OCI-LY1 (cell line): ENCODE data around the gene FAM9C.

ENCODE experiments used
- H2AFZ ChIP-seq: fragments of 200-600 bp; sonication (generic), shearing (Covaris generic); 2 replicates; pipeline ENCODE4 v1.6.0; 2014; ENCODE audit warnings: antibody characterized with exemption, mild to moderate bottlenecking, low read length
- H3F3A ChIP-seq: fragments of 200-600 bp; sonication (generic), shearing (Covaris generic); 2 replicates; pipeline ENCODE4 v1.6.0; 2014; ENCODE audit warnings: mild to moderate bottlenecking, antibody characterized with exemption, low read length, moderate library complexity; ENCODE audit not compliant: insufficient read depth
- H3K27ac ChIP-seq: fragments of 200-600 bp; sonication (generic); 2 replicates; pipeline ENCODE4 v1.5.1; 2014; ENCODE audit warnings: low read length, mixed run types, mild to moderate bottlenecking, low read depth; ENCODE audit not compliant: poor library complexity, severe bottlenecking
- H3K27me3 ChIP-seq: fragments of 200-600 bp; sonication (generic); 2 replicates; pipeline ENCODE4 v1.6.0; 2014; ENCODE audit warnings: antibody characterized with exemption, mild to moderate bottlenecking, low read length, moderate library complexity; ENCODE audit not compliant: insufficient read depth
- H3K36me3 ChIP-seq: fragments of 200-600 bp; sonication (generic); 2 replicates; pipeline ENCODE4 v1.6.1; 2014; ENCODE audit warnings: mild to moderate bottlenecking, antibody characterized with exemption, low read length, moderate library complexity, mixed read lengths; ENCODE audit not compliant: insufficient read depth
- H3K4me1 ChIP-seq: fragments of 200-600 bp; sonication (generic); 2 replicates; pipeline ENCODE4 v1.5.1; 2014; ENCODE audit warnings: mild to moderate bottlenecking, low read length, moderate library complexity; ENCODE audit not compliant: insufficient read depth, severe bottlenecking
- H3K4me2 ChIP-seq: fragments of 200-600 bp; sonication (generic), shearing (Covaris generic); 2 replicates; pipeline ENCODE4 v1.6.1; 2014; ENCODE audit warnings: low read length
- H3K4me3 ChIP-seq: fragments of 200-600 bp; sonication (generic); 2 replicates; pipeline ENCODE4 v1.5.1; 2014; ENCODE audit warnings: low read length, low read depth, mild to moderate bottlenecking, mixed read lengths; ENCODE audit not compliant: poor library complexity, severe bottlenecking
- H3K79me2 ChIP-seq: fragments of 200-600 bp; shearing (Covaris generic); 2 replicates; pipeline ENCODE4 v1.6.1; 2016; ENCODE audit warnings: mixed run types, low read length, mixed read lengths; ENCODE audit not compliant: insufficient read depth
- H3K9ac ChIP-seq: fragments of 200-600 bp; sonication (generic), shearing (Covaris generic); 2 replicates; pipeline ENCODE4 v1.6.1; 2014; ENCODE audit warnings: mild to moderate bottlenecking, low read length, mixed read lengths
- H3K9me2 ChIP-seq: fragments of 200-600 bp; sonication (generic), shearing (Covaris generic); 2 replicates; pipeline ENCODE4 v1.6.1; 2014; ENCODE audit warnings: low read depth, mild to moderate bottlenecking, low read length, mixed read lengths
- H3K9me3 ChIP-seq: fragments of 200-600 bp; shearing (Covaris generic); 2 replicates; pipeline ENCODE4 v1.6.1; 2014; ENCODE audit warnings: low read length, mixed read lengths
- H4K20me1 ChIP-seq: fragments of 200-600 bp; sonication (generic), shearing (Covaris generic); 2 replicates; pipeline ENCODE4 v1.6.0; 2016; ENCODE audit warnings: mild to moderate bottlenecking, low read length; ENCODE audit not compliant: insufficient read depth
- EZH2 ChIP-seq: fragments of 200-600 bp; sonication (generic), shearing (Covaris generic); IDR thresholded peaks from 2 replicates; pipeline ENCODE4 v1.8.0; 2017; ENCODE audit warnings: borderline replicate concordance, mixed run types, mild to moderate bottlenecking, antibody characterized with exemption, low read length, moderate library complexity, mixed read lengths
- TF ChIP-seq, protein P1 (sequence below): fragments of 200-600 bp; sonication (generic), shearing (Covaris generic); IDR thresholded peaks from 2 replicates; pipeline ENCODE4 v1.5.1; 2017; ENCODE audit warnings: mild to moderate bottlenecking, antibody characterized with exemption, low read length, moderate library complexity, mixed read lengths

Gene FAM9C

GRCh38 chrX:13082206-13083065, 38.0 kb upstream of the FAM9C start:
- Histone ChIP-seq H3K9me3 (no peaks in the 10 kb centered on the region), H3K27me3 (no peaks in the 10 kb centered on the region), H3K27ac (peak overlapping the region; percentile 99), H3K79me2 (no peaks in the 10 kb centered on the region), H3F3A (no peaks in the 10 kb centered on the region), H3K4me1 (peaks cover 100% of the 10 kb centered on the region), H3K4me2 (peak overlapping the region; percentile 44), H3K4me3 (no peak overlapping the region), H3K36me3 (no peaks in the 10 kb centered on the region), H2AFZ (no peak overlapping the region), H3K9me2 (no peaks in the 10 kb centered on the region), H3K9ac (peak overlapping the region; percentile 56), H4K20me1 (no peaks in the 10 kb centered on the region)
- TF ChIP-seq EZH2 = no peak
- TF ChIP-seq, protein P1, sequence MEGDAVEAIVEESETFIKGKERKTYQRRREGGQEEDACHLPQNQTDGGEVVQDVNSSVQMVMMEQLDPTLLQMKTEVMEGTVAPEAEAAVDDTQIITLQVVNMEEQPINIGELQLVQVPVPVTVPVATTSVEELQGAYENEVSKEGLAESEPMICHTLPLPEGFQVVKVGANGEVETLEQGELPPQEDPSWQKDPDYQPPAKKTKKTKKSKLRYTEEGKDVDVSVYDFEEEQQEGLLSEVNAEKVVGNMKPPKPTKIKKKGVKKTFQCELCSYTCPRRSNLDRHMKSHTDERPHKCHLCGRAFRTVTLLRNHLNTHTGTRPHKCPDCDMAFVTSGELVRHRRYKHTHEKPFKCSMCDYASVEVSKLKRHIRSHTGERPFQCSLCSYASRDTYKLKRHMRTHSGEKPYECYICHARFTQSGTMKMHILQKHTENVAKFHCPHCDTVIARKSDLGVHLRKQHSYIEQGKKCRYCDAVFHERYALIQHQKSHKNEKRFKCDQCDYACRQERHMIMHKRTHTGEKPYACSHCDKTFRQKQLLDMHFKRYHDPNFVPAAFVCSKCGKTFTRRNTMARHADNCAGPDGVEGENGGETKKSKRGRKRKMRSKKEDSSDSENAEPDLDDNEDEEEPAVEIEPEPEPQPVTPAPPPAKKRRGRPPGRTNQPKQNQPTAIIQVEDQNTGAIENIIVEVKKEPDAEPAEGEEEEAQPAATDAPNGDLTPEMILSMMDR = no peak

GRCh38 chrX:13081395-13082205, 37.2 kb upstream of the FAM9C start:
- Histone ChIP-seq H3K9me3 (no peaks in the 10 kb centered on the region), H3K27ac (peak overlapping the region; percentile 99), H2AFZ (no peak overlapping the region), H3K9me2 (no peaks in the 10 kb centered on the region), H3K36me3 (no peaks in the 10 kb centered on the region), H4K20me1 (no peaks in the 10 kb centered on the region), H3F3A (no peaks in the 10 kb centered on the region), H3K4me2 (peak overlapping the region; percentile 44), H3K4me3 (no peak overlapping the region), H3K4me1 (peaks cover 100% of the 10 kb centered on the region), H3K9ac (peak overlapping the region; percentile 56), H3K27me3 (no peaks in the 10 kb centered on the region), H3K79me2 (no peaks in the 10 kb centered on the region)
- no peak for TF ChIP-seq EZH2
- TF ChIP-seq, protein P1 = no peak

GRCh38 chrX:13080128-13080795, 35.8 kb upstream of the FAM9C start:
- Histone ChIP-seq H2AFZ (no peak overlapping the region), H4K20me1 (no peaks in the 10 kb centered on the region), H3K4me2 (no peak overlapping the region), H3K4me1 (peaks cover 100% of the 10 kb centered on the region), H3K36me3 (no peaks in the 10 kb centered on the region), H3K27me3 (no peaks in the 10 kb centered on the region), H3K9ac (peak overlapping the region; percentile 56; the same call in 1 of the 2 replicates), H3K27ac (peak overlapping the region; percentile 99), H3F3A (no peaks in the 10 kb centered on the region), H3K9me2 (no peaks in the 10 kb centered on the region), H3K9me3 (no peaks in the 10 kb centered on the region), H3K79me2 (no peaks in the 10 kb centered on the region), H3K4me3 (no peak overlapping the region)
- TF ChIP-seq, protein P1 = no peak
- TF ChIP-seq EZH2 = no peak
